CD4-positive, alpha-beta T cell treated with Interleukin-10 for 1 hour (primary cell): ENCODE measurements around the gene RAPGEF4.

Source experiments
- DNase-seq: peaks from one replicate; pipeline ENCODE4 v3.0.0-alpha.2; 2020

Gene RAPGEF4

GRCh38 chr2:172947461-172948153, 212.0 kb downstream of the RAPGEF4 start:
- DNase-seq = no peak

GRCh38 chr2:172949522-172949921, 213.9 kb downstream of the RAPGEF4 start:
- DNase-seq = no peak

GRCh38 chr2:172950565-172950964, 214.9 kb downstream of the RAPGEF4 start:
- DNase-seq = no peak

- no peak for DNase-seq
Observed at GRCh38 chr2:172951554-172951953, 215.9 kb downstream of the RAPGEF4 start.

- no peak for DNase-seq
Observed at GRCh38 chr2:172953411-172953810, 217.8 kb downstream of the RAPGEF4 start.

- DNase-seq = no peak
Observed at GRCh38 chr2:172953970-172954852, 218.6 kb downstream of the RAPGEF4 start.

- no peak for DNase-seq
Observed at GRCh38 chr2:172955587-172955986, 219.9 kb downstream of the RAPGEF4 start.

GRCh38 chr2:172957734-172958133, 222.1 kb downstream of the RAPGEF4 start:
- DNase-seq = no peak

- no peak for DNase-seq
Observed at GRCh38 chr2:172962082-172962481, 226.4 kb downstream of the RAPGEF4 start.

GRCh38 chr2:172962824-172963223, 227.2 kb downstream of the RAPGEF4 start:
- DNase-seq = no peak

GRCh38 chr2:172964511-172965139, 229.0 kb downstream of the RAPGEF4 start:
- DNase-seq = no peak

- no peak for DNase-seq
Observed at GRCh38 chr2:172965433-172966212, 230.0 kb downstream of the RAPGEF4 start.

- no peak for DNase-seq
Observed at GRCh38 chr2:172967036-172967982, 231.7 kb downstream of the RAPGEF4 start.

- DNase-seq = no peak
Observed at GRCh38 chr2:172968061-172968469, 232.4 kb downstream of the RAPGEF4 start.

GRCh38 chr2:172969166-172969565, 233.5 kb downstream of the RAPGEF4 start:
- DNase-seq = no peak

GRCh38 chr2:172969609-172970008, 234.0 kb downstream of the RAPGEF4 start:
- no peak for DNase-seq

- peak; percentile 24 for DNase-seq
Observed at GRCh38 chr2:172970660-172971059, 235.0 kb downstream of the RAPGEF4 start.

- peak; percentile 33 for DNase-seq
Observed at GRCh38 chr2:172972005-172972619, 236.5 kb downstream of the RAPGEF4 start.

GRCh38 chr2:172974762-172975161, 239.1 kb downstream of the RAPGEF4 start:
- DNase-seq = no peak

- no peak for DNase-seq
Observed at GRCh38 chr2:172976116-172976515, 240.5 kb downstream of the RAPGEF4 start.

- no peak for DNase-seq
Observed at GRCh38 chr2:172976816-172977215, 241.2 kb downstream of the RAPGEF4 start.
